Mesendoderm (in vitro differentiated cells): ENCODE results near the gene KCNQ1.

Experiments used
- DNase-seq: peaks from one replicate; pipeline ENCODE4 v3.0.0; 2013
- H2AK5ac ChIP-seq: 2 replicates; pipeline ENCODE4 v1.6.1; 2013; ENCODE audit warnings: low read length, inconsistent platforms
- H2BK120ac ChIP-seq: 2 replicates; pipeline ENCODE4 v1.6.1; 2013; ENCODE audit warnings: low read depth, mild to moderate bottlenecking, low read length, moderate library complexity, mixed read lengths
- H2BK15ac ChIP-seq: replicated peaks from 2 replicates; pipeline ENCODE4 v1.6.1; 2013; ENCODE audit warnings: low read depth, mild to moderate bottlenecking, moderate library complexity
- H2BK5ac ChIP-seq: 2 replicates; pipeline ENCODE4 v1.6.1; 2013; ENCODE audit warnings: low read length, inconsistent platforms
- H3K18ac ChIP-seq: 2 replicates; pipeline ENCODE4 v1.6.1; 2013; ENCODE audit warnings: mild to moderate bottlenecking, low read length, mixed read lengths
- H3K23ac ChIP-seq: one replicate; pipeline ENCODE4 v1.6.1; 2013; ENCODE audit warnings: low read length
- H3K27ac ChIP-seq: 2 replicates; pipeline ENCODE4 v1.5.1; 2013; ENCODE audit warnings: low read depth, mild to moderate bottlenecking, inconsistent platforms, low read length, moderate library complexity
- H3K27me3 ChIP-seq: 2 replicates; pipeline ENCODE4 v1.6.1; 2013; ENCODE audit warnings: low read length, control low read depth, mild to moderate bottlenecking, inconsistent platforms; ENCODE audit not compliant: insufficient read depth, poor library complexity
- H3K36me3 ChIP-seq: 2 replicates; pipeline ENCODE4 v1.6.1; 2013; ENCODE audit warnings: low read length, inconsistent platforms; ENCODE audit not compliant: control insufficient read depth, insufficient read depth
- H3K4ac ChIP-seq: one replicate; pipeline ENCODE4 v1.6.1; 2013; ENCODE audit warnings: low read depth, mild to moderate bottlenecking, low read length, moderate library complexity
- H3K4me1 ChIP-seq: 2 replicates; pipeline ENCODE4 v1.6.1; 2013; ENCODE audit warnings: low read depth, low read length, inconsistent platforms; ENCODE audit not compliant: control insufficient read depth
- H3K4me2 ChIP-seq: 2 replicates; pipeline ENCODE4 v1.6.1; 2013; ENCODE audit warnings: low read length
- H3K4me3 ChIP-seq: 2 replicates; pipeline ENCODE4 v1.5.1; 2013; ENCODE audit warnings: mild to moderate bottlenecking, low read length
- H3K56ac ChIP-seq: one replicate; pipeline ENCODE4 v1.6.1; 2013; ENCODE audit warnings: low read length
- H3K79me1 ChIP-seq: 2 replicates; pipeline ENCODE4 v1.6.1; 2013; ENCODE audit warnings: low read length, inconsistent platforms
- H3K79me2 ChIP-seq: 2 replicates; pipeline ENCODE4 v1.6.1; 2013; ENCODE audit warnings: mild to moderate bottlenecking, low read length; ENCODE audit not compliant: control insufficient read depth, insufficient read depth
- H3K9ac ChIP-seq: 2 replicates; pipeline ENCODE4 v1.6.1; 2013; ENCODE audit warnings: low read length, inconsistent platforms
- H4K5ac ChIP-seq: one replicate; pipeline ENCODE4 v1.6.1; 2013; ENCODE audit warnings: low read length
- H4K8ac ChIP-seq: one replicate; pipeline ENCODE4 v1.6.1; 2013; ENCODE audit warnings: low read depth, mild to moderate bottlenecking, control low read depth, low read length, moderate library complexity
- WGBS: extraction: QIAGEN DNeasy Blood & Tissue Kit; methylation state at CpG from one replicate; pipeline ENCODE4 v1.1.7; 2013; ENCODE audit warnings: low lambda C conversion rate, missing lambda C conversion rate; ENCODE audit not compliant: insufficient coverage; ENCODE audit errors: extremely low coverage; 5-methylcytosine and 5-hydroxymethylcytosine counted together

The KCNQ1 gene

GRCh38 chr11:2530855-2531200 lies 86.0 kb downstream of the KCNQ1 start:
- H3K4me1 ChIP-seq, result peaks cover 5% of the 10 kb centered on the region
- H3K79me1 ChIP-seq, result no peaks in the 10 kb centered on the region

GRCh38 chr11:2531277-2531986 lies 86.6 kb downstream of the KCNQ1 start:
- H3K36me3 ChIP-seq, result no peaks in the 10 kb centered on the region
- WGBS, result no CpG with 5 or more reads among the region's 14 CpGs
- no peak overlapping the region for H4K5ac ChIP-seq
- H3K4me3 ChIP-seq, result no peak overlapping the region
- H3K4me1 ChIP-seq, result peaks cover 5% of the 10 kb centered on the region
- no peak overlapping the region for H3K4ac ChIP-seq
- no peak overlapping the region for H2BK5ac ChIP-seq
- no peaks in the 10 kb centered on the region for H3K79me1 ChIP-seq
- no peak overlapping the region for H3K27ac ChIP-seq
- no peak overlapping the region for H2BK120ac ChIP-seq
- H3K27me3 ChIP-seq, result no peaks in the 10 kb centered on the region
- no peak overlapping the region for H4K8ac ChIP-seq
- H2AK5ac ChIP-seq, result no peak overlapping the region
- H3K79me2 ChIP-seq, result no peaks in the 10 kb centered on the region
- peak; percentile 58 for DNase-seq
- no peak overlapping the region for H2BK15ac ChIP-seq
- no peak overlapping the region for H3K56ac ChIP-seq
- no peak overlapping the region for H3K4me2 ChIP-seq
- no peak overlapping the region for H3K23ac ChIP-seq
- no peak overlapping the region for H3K9ac ChIP-seq
- no peak overlapping the region for H3K18ac ChIP-seq

More at GRCh38 chr11:2530855-2531200, 86.0 kb downstream of the KCNQ1 start:
- H3K18ac ChIP-seq, result no peak overlapping the region
- WGBS, result no CpG with 5 or more reads among the region's 10 CpGs
- no peaks in the 10 kb centered on the region for H3K36me3 ChIP-seq
- H2BK15ac ChIP-seq, result no peak overlapping the region
- H4K5ac ChIP-seq, result no peak overlapping the region
- H3K23ac ChIP-seq, result no peak overlapping the region
- no peak overlapping the region for H3K27ac ChIP-seq
- H3K4me2 ChIP-seq, result no peak overlapping the region
- no peak for DNase-seq
- no peak overlapping the region for H4K8ac ChIP-seq
- H3K4me3 ChIP-seq, result no peak overlapping the region
- H3K9ac ChIP-seq, result no peak overlapping the region
- H3K56ac ChIP-seq, result no peak overlapping the region
- H2AK5ac ChIP-seq, result no peak overlapping the region
- no peaks in the 10 kb centered on the region for H3K79me2 ChIP-seq
- H3K4ac ChIP-seq, result no peak overlapping the region
- no peak overlapping the region for H2BK5ac ChIP-seq
- no peaks in the 10 kb centered on the region for H3K27me3 ChIP-seq
- no peak overlapping the region for H2BK120ac ChIP-seq

- DNase-seq, result no peak
Measured at GRCh38 chr11:2531987-2532703, 87.3 kb downstream of the KCNQ1 start.

GRCh38 chr11:2532704-2533586 lies 88.1 kb downstream of the KCNQ1 start:
- H3K36me3 ChIP-seq, result no peaks in the 10 kb centered on the region
- H3K27me3 ChIP-seq, result no peaks in the 10 kb centered on the region
- no peak overlapping the region for H3K4me3 ChIP-seq
- no peak overlapping the region for H3K18ac ChIP-seq
- no peak overlapping the region for H3K4ac ChIP-seq
- peak; percentile 97 for DNase-seq
- no peak overlapping the region for H2BK15ac ChIP-seq
- H4K5ac ChIP-seq, result no peak overlapping the region
- WGBS, result no CpG with 5 or more reads among the region's 43 CpGs
- H2BK5ac ChIP-seq, result no peak overlapping the region
- peak overlapping the region; percentile 4 for H3K27ac ChIP-seq
- H3K79me2 ChIP-seq, result no peaks in the 10 kb centered on the region
- peak overlapping the region; percentile 16 for H2AK5ac ChIP-seq
- no peak overlapping the region for H3K4me2 ChIP-seq
- H3K56ac ChIP-seq, result peak overlapping the region; percentile 85
- no peak overlapping the region for H2BK120ac ChIP-seq
- H4K8ac ChIP-seq, result no peak overlapping the region
- H3K79me1 ChIP-seq, result no peaks in the 10 kb centered on the region
- H3K4me1 ChIP-seq, result peaks cover 5% of the 10 kb centered on the region
- H3K23ac ChIP-seq, result peak overlapping the region; percentile 59
- H3K9ac ChIP-seq, result peak overlapping the region; percentile 58

More at GRCh38 chr11:2531987-2532703, 87.3 kb downstream of the KCNQ1 start:
- Histone ChIP-seq H4K8ac (no peak overlapping the region), H3K79me1 (no peaks in the 10 kb centered on the region), H3K18ac (no peak overlapping the region), H3K36me3 (no peaks in the 10 kb centered on the region), H3K9ac (no peak overlapping the region), H2BK15ac (no peak overlapping the region), H3K27me3 (no peaks in the 10 kb centered on the region), H3K4ac (no peak overlapping the region), H3K4me2 (no peak overlapping the region), H3K4me1 (peaks cover 5% of the 10 kb centered on the region), H3K23ac (no peak overlapping the region), H2BK120ac (no peak overlapping the region), H2BK5ac (no peak overlapping the region), H3K79me2 (no peaks in the 10 kb centered on the region), H3K56ac (no peak overlapping the region), H3K27ac (no peak overlapping the region), H4K5ac (no peak overlapping the region), H2AK5ac (no peak overlapping the region), H3K4me3 (no peak overlapping the region)
- no CpG with 5 or more reads among the region's 21 CpGs for WGBS

GRCh38 chr11:2533587-2534133 lies 88.9 kb downstream of the KCNQ1 start:
- Histone ChIP-seq H3K4ac (peak overlapping the region; percentile 25), H3K4me2 (no peak overlapping the region), H4K5ac (no peak overlapping the region), H3K27ac (peak overlapping the region; percentile 4), H3K79me1 (no peaks in the 10 kb centered on the region), H3K36me3 (no peaks in the 10 kb centered on the region), H3K4me1 (peaks cover 5% of the 10 kb centered on the region), H3K27me3 (no peaks in the 10 kb centered on the region), H3K4me3 (no peak overlapping the region), H2BK15ac (no peak overlapping the region), H2BK120ac (no peak overlapping the region), H3K79me2 (no peaks in the 10 kb centered on the region), H3K23ac (peak overlapping the region; percentile 59), H3K9ac (peak overlapping the region; percentile 58), H3K56ac (peak overlapping the region; percentile 85), H4K8ac (no peak overlapping the region), H2AK5ac (peak overlapping the region; percentile 16), H2BK5ac (no peak overlapping the region), H3K18ac (peak overlapping the region; percentile 24)
- peak; percentile 97 for DNase-seq
- WGBS, result no CpG with 5 or more reads among the region's 22 CpGs
